Measurements from ENCODE around the gene AGMO.

- TF ChIP-seq EZH2 (IDR thresholded peaks at IDR 0.05; ENCODE audit: low read depth, unreplicated experiment) (no peak), CTCF (conservative IDR thresholded peaks at IDR 0.05; ENCODE audit: low read depth in 2 of 2) (no peak), POLR2AphosphoS5 (IDR thresholded peaks at IDR 0.05; ENCODE audit: low read depth) (no peak), REST (IDR thresholded peaks at IDR 0.05; ENCODE audit: unreplicated experiment) (no peak), CREB1 (CRISPR knock-in tag; IDR thresholded peaks at IDR 0.05; ENCODE audit: low read depth) (no peak), ETS1 (IDR thresholded peaks at IDR 0.05) (no peak), STAT1 (IDR thresholded peaks at IDR 0.05; ENCODE audit: unreplicated experiment) (no peak), EZH2phosphoT487 (IDR thresholded peaks at IDR 0.05; ENCODE audit: unreplicated experiment) (no peak), JUNB (IDR thresholded peaks at IDR 0.05; ENCODE audit: unreplicated experiment) (no peak), ZNF114 (CRISPR knock-in tag; IDR thresholded peaks at IDR 0.05) (no peak), ZNF331 (CRISPR knock-in tag; IDR thresholded peaks at IDR 0.05; ENCODE audit: low read depth) (no peak), ZNF462 (CRISPR knock-in tag; IDR thresholded peaks at IDR 0.05) (no peak)
These were observed 248.5 kb downstream of the AGMO start for GRCh38 chr7:15313361-15313760.
